Stimulated activated CD8-positive, alpha-beta memory T cell treated with anti-CD3 and anti-CD28 coated beads, Interleukin-12 subunit alpha, Interleukin-12 subunit beta, amount 100 ng/mL, for 1 hour (primary cell): ENCODE data around the gene CSTPP1.
A peak's percentile ranks its signal among the peaks of the same experiment; 100 is the strongest.

Experiments used
- DNase-seq: peaks from one replicate; pipeline ENCODE4 v3.0.0-alpha.2; 2020; ENCODE audit warnings: low read depth

Gene CSTPP1

GRCh38 chr11:47161890-47162289, 225.3 kb downstream of the CSTPP1 start:
- DNase-seq, result no peak

GRCh38 chr11:47162426-47162825, 225.9 kb downstream of the CSTPP1 start:
- no peak for DNase-seq

GRCh38 chr11:47163193-47163592, 226.6 kb downstream of the CSTPP1 start:
- no peak for DNase-seq

GRCh38 chr11:47163898-47164297, 227.3 kb downstream of the CSTPP1 start:
- no peak for DNase-seq

- no peak for DNase-seq
Measured at GRCh38 chr11:47164321-47164720, 227.8 kb downstream of the CSTPP1 start.

GRCh38 chr11:47165253-47165840, 228.8 kb downstream of the CSTPP1 start:
- DNase-seq, result no peak

- no peak for DNase-seq
Measured at GRCh38 chr11:47166368-47166767, 229.8 kb downstream of the CSTPP1 start.

- no peak for DNase-seq
Measured at GRCh38 chr11:47171061-47171838, 234.7 kb downstream of the CSTPP1 start.

GRCh38 chr11:47171856-47172255, 235.3 kb downstream of the CSTPP1 start:
- DNase-seq, result no peak

- no peak for DNase-seq
Measured at GRCh38 chr11:47172740-47173336, 236.3 kb downstream of the CSTPP1 start.

GRCh38 chr11:47175746-47176327, 239.3 kb downstream of the CSTPP1 start:
- no peak for DNase-seq

- peak; percentile 94 for DNase-seq
Measured at GRCh38 chr11:47176328-47177228, 240.0 kb downstream of the CSTPP1 start, which contains the start of gene ARFGAP2. ARFGAP2 (minus strand) TSS chr11:47176879; CDS start chr11:47176853, 26 bp downstream.

- DNase-seq, result peak; percentile 55
Measured at GRCh38 chr11:47177229-47177845, 240.8 kb downstream of the CSTPP1 start.

- no peak for DNase-seq
Measured at GRCh38 chr11:47177846-47178245, 241.3 kb downstream of the CSTPP1 start.

- no peak for DNase-seq
Measured at GRCh38 chr11:47178316-47178715, 241.8 kb downstream of the CSTPP1 start.

- DNase-seq, result no peak
Measured at GRCh38 chr11:47178737-47179654, 242.4 kb downstream of the CSTPP1 start.

GRCh38 chr11:47179655-47179991, 243.1 kb downstream of the CSTPP1 start:
- no peak for DNase-seq

GRCh38 chr11:47180006-47180787, 243.6 kb downstream of the CSTPP1 start:
- no peak for DNase-seq

- DNase-seq, result no peak
Measured at GRCh38 chr11:47181271-47181670, 244.7 kb downstream of the CSTPP1 start.

GRCh38 chr11:47182380-47182779, 245.8 kb downstream of the CSTPP1 start:
- no peak for DNase-seq
